A673 (cell line): Measurements from ENCODE around the gene CEMIP. TPM values are rescaled to one million over a fixed set of nuclear protein-coding genes. Genes with fewer than 3 reads are reported as not detected.

Source experiments
- BruUV-seq: library from RNA; stranded (reverse); fragments of 400-500 nt; replicated peaks from 2 replicates; lab custom pipeline; 2021; lab: Mats Ljungman, UMichigan
- CTCF ChIA-PET: fragments of 300-600 bp; sonication (Branson Sonifier 250); formaldehyde crosslinking; loops from one replicate; lab custom pipeline; 2022; ENCODE audit warnings: antibody characterized with exemption; lab: Charles Lee
- POLR2A ChIA-PET: fragments of 300-600 bp; sonication (Branson Sonifier 250); formaldehyde crosslinking; loops from one replicate; lab custom pipeline; 2022; ENCODE audit warnings: antibody characterized with exemption; ENCODE audit not compliant: low non-redundant PET; lab: Charles Lee
- DNase-seq: peaks from one replicate; pipeline ENCODE4 v3.0.0-alpha.2; 2015; ENCODE audit warnings: low spot score
- H3K27ac ChIP-seq: fragments of 200-600 bp; sonication (generic); 2 replicates; pipeline ENCODE4 v1.5.1; 2016; ENCODE audit warnings: mixed run types, low read depth, mild to moderate bottlenecking, mixed read lengths, antibody characterized with exemption, low read length; ENCODE audit not compliant: poor library complexity, severe bottlenecking
- H3K27me3 ChIP-seq: fragments of 200-600 bp; sonication (generic); replicated peaks from 2 replicates; pipeline ENCODE4 v1.6.1; 2017; ENCODE audit warnings: mixed run types, low read depth, mild to moderate bottlenecking, mixed read lengths, antibody characterized with exemption, low read length; ENCODE audit not compliant: insufficient read depth, poor library complexity
- H3K36me3 ChIP-seq: fragments of 200-600 bp; sonication (generic); 2 replicates; pipeline ENCODE4 v1.6.1; 2016; ENCODE audit warnings: mixed run types, mild to moderate bottlenecking, mixed read lengths, antibody characterized with exemption, low read length; ENCODE audit not compliant: insufficient read depth, poor library complexity, severe bottlenecking
- H3K4me1 ChIP-seq: fragments of 200-600 bp; sonication (generic); 2 replicates; pipeline ENCODE4 v1.6.1; 2017; ENCODE audit warnings: mixed run types, mild to moderate bottlenecking, mixed read lengths, antibody characterized with exemption, low read length; ENCODE audit not compliant: insufficient read depth, poor library complexity, severe bottlenecking
- H3K4me3 ChIP-seq: fragments of 200-600 bp; sonication (generic); 2 replicates; pipeline ENCODE4 v1.5.1; 2016; ENCODE audit warnings: low read depth, mixed run types, mild to moderate bottlenecking, mixed read lengths, low read length; ENCODE audit not compliant: poor library complexity, severe bottlenecking
- H3K9me3 ChIP-seq: fragments of 200-600 bp; sonication (generic); 2 replicates; pipeline ENCODE4 v1.6.1; 2016; ENCODE audit warnings: mixed run types, low read depth, mild to moderate bottlenecking, mixed read lengths, antibody characterized with exemption, low read length; ENCODE audit not compliant: poor library complexity, severe bottlenecking
- EZH2 ChIP-seq: fragments of 200-600 bp; sonication (generic); IDR thresholded peaks from 2 replicates; pipeline ENCODE4 v1.6.1; 2017; ENCODE audit warnings: borderline replicate concordance, low read depth, mild to moderate bottlenecking, mixed read lengths, antibody characterized with exemption, low read length; ENCODE audit not compliant: poor library complexity, severe bottlenecking
- intact Hi-C: fragments of 100-400 bp; cut with micrococcal nuclease; formaldehyde crosslinking; loops from one replicate; pipeline ENCODE4 v1.10.0; 2022; ENCODE audit not compliant: unreplicated experiment
- total RNA-seq: library from RNA; stranded (reverse); gene quantifications from 2 replicates; pipeline ENCODE4 v1.2.3, GENCODE V29; 2021
- TF ChIP-seq, protein P1 (sequence below): fragments of 300-800, 200-600 bp; sonication (generic); conservative IDR thresholded peaks from 2 replicates; pipeline ENCODE4 v1.5.1; 2017; ENCODE audit warnings: low read depth, mild to moderate bottlenecking, antibody characterized with exemption, low read length, moderate library complexity, mixed read lengths

CEMIP gene
- total RNA-seq, 1 experiment from 2014 or later: not detected

DNA sequence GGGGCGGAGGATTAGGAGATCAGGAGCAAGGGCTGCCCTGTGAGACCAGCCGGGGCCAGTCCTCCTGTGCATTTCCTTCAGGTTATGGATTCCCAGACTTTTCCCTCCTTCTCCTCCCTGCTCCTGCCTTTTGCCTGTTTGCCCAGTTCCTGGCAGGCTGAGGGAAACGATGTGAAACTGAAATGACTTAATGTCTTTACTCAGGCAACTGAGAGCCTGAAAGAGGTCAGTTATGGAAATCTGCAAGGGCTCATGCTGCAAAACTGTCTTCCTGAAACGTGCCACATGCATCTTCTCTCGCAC lies 153.3 kb downstream of the CEMIP start:
- no TSS peak for BruUV-seq
- Histone ChIP-seq H3K36me3 (no peaks in the 10 kb centered on the region), H3K4me3 (no peak overlapping the region), H3K27ac (no peak overlapping the region), H3K4me1 (no peaks in the 10 kb centered on the region), H3K27me3 (no peaks in the 10 kb centered on the region), H3K9me3 (no peaks in the 10 kb centered on the region)
- DNase-seq: no peak
- POLR2A ChIA-PET: no interaction called here
- CTCF ChIA-PET: no interaction called here
- intact Hi-C loops: no loop called here
- TF ChIP-seq, protein P1, sequence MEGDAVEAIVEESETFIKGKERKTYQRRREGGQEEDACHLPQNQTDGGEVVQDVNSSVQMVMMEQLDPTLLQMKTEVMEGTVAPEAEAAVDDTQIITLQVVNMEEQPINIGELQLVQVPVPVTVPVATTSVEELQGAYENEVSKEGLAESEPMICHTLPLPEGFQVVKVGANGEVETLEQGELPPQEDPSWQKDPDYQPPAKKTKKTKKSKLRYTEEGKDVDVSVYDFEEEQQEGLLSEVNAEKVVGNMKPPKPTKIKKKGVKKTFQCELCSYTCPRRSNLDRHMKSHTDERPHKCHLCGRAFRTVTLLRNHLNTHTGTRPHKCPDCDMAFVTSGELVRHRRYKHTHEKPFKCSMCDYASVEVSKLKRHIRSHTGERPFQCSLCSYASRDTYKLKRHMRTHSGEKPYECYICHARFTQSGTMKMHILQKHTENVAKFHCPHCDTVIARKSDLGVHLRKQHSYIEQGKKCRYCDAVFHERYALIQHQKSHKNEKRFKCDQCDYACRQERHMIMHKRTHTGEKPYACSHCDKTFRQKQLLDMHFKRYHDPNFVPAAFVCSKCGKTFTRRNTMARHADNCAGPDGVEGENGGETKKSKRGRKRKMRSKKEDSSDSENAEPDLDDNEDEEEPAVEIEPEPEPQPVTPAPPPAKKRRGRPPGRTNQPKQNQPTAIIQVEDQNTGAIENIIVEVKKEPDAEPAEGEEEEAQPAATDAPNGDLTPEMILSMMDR: no peak
- TF ChIP-seq EZH2: no peak

DNA sequence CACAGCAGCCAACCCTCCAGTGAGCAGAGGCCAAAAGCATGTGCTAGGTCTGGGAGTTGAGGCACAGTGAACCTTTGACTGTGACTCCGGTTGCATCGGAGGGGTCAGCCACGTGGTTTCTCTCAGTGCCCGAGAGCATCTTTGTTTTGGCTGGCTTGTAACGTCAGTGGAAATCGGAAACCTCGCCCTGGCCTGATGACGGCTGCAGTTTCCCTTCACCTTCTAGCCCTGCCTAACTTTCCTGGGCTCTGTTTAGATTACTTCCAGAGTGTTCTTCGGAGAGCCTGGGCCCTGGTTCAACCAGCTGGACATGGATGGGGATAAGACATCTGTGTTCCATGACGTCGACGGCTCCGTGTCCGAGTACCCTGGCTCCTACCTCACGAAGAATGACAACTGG lies 153.8 kb downstream of the CEMIP start:
- intact Hi-C loops: no loop called here
- Histone ChIP-seq H3K27me3 (no peaks in the 10 kb centered on the region), H3K27ac (no peak overlapping the region), H3K36me3 (no peaks in the 10 kb centered on the region), H3K4me3 (no peak overlapping the region), H3K4me1 (no peaks in the 10 kb centered on the region), H3K9me3 (no peaks in the 10 kb centered on the region)
- DNase-seq: no peak
- CTCF ChIA-PET: no interaction called here
- no TSS peak for BruUV-seq
- no peak for TF ChIP-seq EZH2
- TF ChIP-seq, protein P1: no peak
- POLR2A ChIA-PET: no interaction called here

DNA sequence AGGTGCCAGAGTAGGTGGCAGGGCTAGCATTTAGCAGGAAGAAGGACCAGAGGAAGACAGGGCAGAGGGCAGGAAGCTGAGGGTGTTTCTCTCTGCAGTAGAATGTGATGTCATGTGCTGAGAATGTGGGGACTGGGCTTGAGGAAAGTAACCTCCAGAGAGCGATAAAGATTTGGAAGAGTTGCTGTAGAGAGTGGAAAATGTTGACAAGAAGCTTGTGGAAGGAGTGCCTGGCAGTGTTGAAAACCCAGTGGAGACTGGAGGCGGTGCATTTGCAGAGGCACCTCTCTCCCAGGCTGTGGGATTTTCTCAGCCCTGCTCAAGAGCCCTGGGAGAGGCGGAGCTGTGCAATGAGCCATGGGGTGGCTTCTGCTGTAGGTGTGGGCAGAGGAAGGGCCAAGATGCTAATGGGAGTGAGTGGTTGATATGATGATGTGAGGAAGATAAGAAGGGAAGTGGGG lies 155.6 kb downstream of the CEMIP start:
- H3K27me3 ChIP-seq: no peaks in the 10 kb centered on the region
- no TSS peak for BruUV-seq
- H3K9me3 ChIP-seq: no peaks in the 10 kb centered on the region
- no peak overlapping the region for H3K4me3 ChIP-seq
- POLR2A ChIA-PET: no interaction called here
- no peaks in the 10 kb centered on the region for H3K36me3 ChIP-seq
- CTCF ChIA-PET: no interaction called here
- no peak overlapping the region for H3K27ac ChIP-seq
- intact Hi-C loops: no loop called here
- TF ChIP-seq, protein P1: no peak
- no peak for TF ChIP-seq EZH2
- DNase-seq: peak; percentile 33
- no peaks in the 10 kb centered on the region for H3K4me1 ChIP-seq
